ENCODE measurements around the gene ARHGAP9. TPM values are rescaled to one million over a fixed set of nuclear protein-coding genes. Genes with fewer than 3 reads are reported as not detected.

Gene ARHGAP9
- total RNA-seq, 1 experiment from 2014 or later, result 3.6 TPM

GRCh38 chr12:57462251-57462911 is 17.3 kb downstream of the ARHGAP9 start:
- ChIA-PET CTCF (interaction anchor here (0.6 to 5.2 kb wide), 14 partner anchors 9 to 237 kb away, joined by 3 to 48 read pairs (median 6); partner anchors contain the start of genes DCTN2 and STAC3), POLR2A (interaction anchor here (0.9 to 1.7 kb wide), 2 partner anchors 219 to 236 kb away, joined by 3 to 6 read pairs; no protein-coding TSS in a partner anchor)
- peak; percentile 96 for DNase-seq (ENCODE audit: low spot score)
- H3K36me3 Mint-ChIP-seq, result 0 out of 2 replicates have a peak, but pooled peaks cover 3% of the 10 kb centered on the region
- peaks cover 9% of the 10 kb centered on the region for H3K27me3 Mint-ChIP-seq (ENCODE audit: low read depth)
- H3K9me3 Mint-ChIP-seq, result no peaks in the 10 kb centered on the region
- peak overlapping the region; percentile 96 for H3K4me3 Mint-ChIP-seq
- peak; percentile 59 for ATAC-seq
- peak overlapping the region; percentile 100 for H3K27ac Mint-ChIP-seq
- peaks cover 25% of the 10 kb centered on the region for H3K4me1 Mint-ChIP-seq
- peak; percentile 42; the same call in 1 of the 2 replicates for TF ChIP-seq GABPB1 (CRISPR knock-in tag; IDR thresholded peaks at IDR 0.05)
- TF ChIP-seq ZNF121 (CRISPR knock-in tag; IDR thresholded peaks at IDR 0.05), result no peak
- TF ChIP-seq SOX15 (CRISPR knock-in tag; IDR thresholded peaks at IDR 0.05), result no peak
- no peak for TF ChIP-seq ATF2 (CRISPR knock-in tag; IDR thresholded peaks at IDR 0.05; ENCODE audit: borderline replicate concordance, low read depth)
- TF ChIP-seq, protein P1, sequence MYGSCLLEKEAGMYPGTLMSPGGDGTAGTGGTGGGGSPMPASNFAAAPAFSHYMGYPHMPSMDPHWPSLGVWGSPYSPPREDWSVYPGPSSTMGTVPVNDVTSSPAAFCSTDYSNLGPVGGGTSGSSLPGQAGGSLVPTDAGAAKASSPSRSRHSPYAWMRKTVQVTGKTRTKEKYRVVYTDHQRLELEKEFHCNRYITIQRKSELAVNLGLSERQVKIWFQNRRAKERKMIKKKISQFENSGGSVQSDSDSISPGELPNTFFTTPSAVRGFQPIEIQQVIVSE (CRISPR knock-in tag; IDR thresholded peaks at IDR 0.05; ENCODE audit: borderline replicate concordance), result no peak
- TF ChIP-seq CREB1 (CRISPR knock-in tag; IDR thresholded peaks at IDR 0.05), result no peak
- no peak for TF ChIP-seq ATF3 (CRISPR knock-in tag; conservative IDR thresholded peaks at IDR 0.05)
- TF ChIP-seq ZNF263 (CRISPR knock-in tag; IDR thresholded peaks at IDR 0.05; ENCODE audit: low read depth), result peak; percentile 55; the same call in 1 of the 2 replicates
- peak; percentile 93 for TF ChIP-seq PRDM15 (CRISPR knock-in tag; IDR thresholded peaks at IDR 0.05)
- TF ChIP-seq CTCF (IDR thresholded peaks at IDR 0.05), result peak; percentile 81
- no peak for TF ChIP-seq ZNF232 (CRISPR knock-in tag; IDR thresholded peaks at IDR 0.05)
- no peak for TF ChIP-seq ZNF396 (CRISPR knock-in tag; IDR thresholded peaks at IDR 0.05; ENCODE audit: borderline replicate concordance)
- TF ChIP-seq ZMAT4 (CRISPR knock-in tag; IDR thresholded peaks at IDR 0.05), result no peak
- TF ChIP-seq CBFB (CRISPR knock-in tag; IDR thresholded peaks at IDR 0.05; ENCODE audit: low read depth), result no peak
- no peak for TF ChIP-seq ARID4B (CRISPR knock-in tag; IDR thresholded peaks at IDR 0.05; ENCODE audit: borderline replicate concordance)
- TF ChIP-seq RORB (CRISPR knock-in tag; IDR thresholded peaks at IDR 0.05), result no peak
- no peak for TF ChIP-seq CREM (CRISPR knock-in tag; IDR thresholded peaks at IDR 0.05)
- TF ChIP-seq ZNF423 (CRISPR knock-in tag; IDR thresholded peaks at IDR 0.05), result no peak
- TF ChIP-seq, protein P2, sequence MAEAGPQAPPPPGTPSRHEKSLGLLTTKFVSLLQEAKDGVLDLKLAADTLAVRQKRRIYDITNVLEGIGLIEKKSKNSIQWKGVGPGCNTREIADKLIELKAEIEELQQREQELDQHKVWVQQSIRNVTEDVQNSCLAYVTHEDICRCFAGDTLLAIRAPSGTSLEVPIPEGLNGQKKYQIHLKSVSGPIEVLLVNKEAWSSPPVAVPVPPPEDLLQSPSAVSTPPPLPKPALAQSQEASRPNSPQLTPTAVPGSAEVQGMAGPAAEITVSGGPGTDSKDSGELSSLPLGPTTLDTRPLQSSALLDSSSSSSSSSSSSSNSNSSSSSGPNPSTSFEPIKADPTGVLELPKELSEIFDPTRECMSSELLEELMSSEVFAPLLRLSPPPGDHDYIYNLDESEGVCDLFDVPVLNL (CRISPR knock-in tag; IDR thresholded peaks at IDR 0.05; ENCODE audit: borderline replicate concordance, low read depth), result no peak
- TF ChIP-seq ZNF138 (CRISPR knock-in tag; conservative IDR thresholded peaks at IDR 0.05), result no peak
- no peak for TF ChIP-seq TCF7 (CRISPR knock-in tag; IDR thresholded peaks at IDR 0.05; ENCODE audit: low read depth)
